Nephron progenitor cell (in vitro differentiated cells): ENCODE results near the gene EEFSEC.

ENCODE experiments used
- DNase-seq: peaks from one replicate; pipeline ENCODE4 v3.0.0; 2021
- H3K27ac Mint-ChIP-seq: 2 replicates; pipeline ENCODE4 v1.8.0; 2021; ENCODE audit warnings: mild to moderate bottlenecking, moderate library complexity, mixed read lengths
- H3K27me3 Mint-ChIP-seq: 2 replicates; pipeline ENCODE4 v1.8.0; 2021; ENCODE audit warnings: mild to moderate bottlenecking, low read depth, mixed read lengths; ENCODE audit not compliant: poor library complexity
- H3K36me3 Mint-ChIP-seq: 2 replicates; pipeline ENCODE4 v1.8.0; 2021; ENCODE audit warnings: low read depth, mixed read lengths
- H3K4me1 Mint-ChIP-seq: 2 replicates; pipeline ENCODE4 v1.8.0; 2021; ENCODE audit warnings: mixed read lengths
- H3K4me3 Mint-ChIP-seq: 2 replicates; pipeline ENCODE4 v1.8.0; 2021; ENCODE audit warnings: mild to moderate bottlenecking, moderate library complexity, mixed read lengths
- H3K9me3 Mint-ChIP-seq: 2 replicates; pipeline ENCODE4 v1.8.0; 2021; ENCODE audit warnings: mild to moderate bottlenecking, moderate library complexity, mixed read lengths
- CTCF ChIP-seq: fragments of 200-600 bp; sonication (generic); IDR thresholded peaks from 2 replicates; pipeline ENCODE4 v1.5.0; 2021; ENCODE audit warnings: antibody characterized with exemption

The EEFSEC gene

GRCh38 chr3:128421439-128421836, 268.2 kb downstream of the EEFSEC start:
- H3K9me3 Mint-ChIP-seq: peaks cover 9% of the 10 kb centered on the region
- no peak for TF ChIP-seq CTCF
- H3K4me3 Mint-ChIP-seq: no peak overlapping the region
- peak; percentile 70 for DNase-seq
- peaks cover 55% of the 10 kb centered on the region for H3K4me1 Mint-ChIP-seq
- peaks cover 37% of the 10 kb centered on the region for H3K27me3 Mint-ChIP-seq
- no peak overlapping the region for H3K27ac Mint-ChIP-seq
- H3K36me3 Mint-ChIP-seq: peaks cover 9% of the 10 kb centered on the region

- Mint-ChIP-seq H3K27ac (no peak overlapping the region), H3K4me3 (no peak overlapping the region), H3K27me3 (peaks cover 41% of the 10 kb centered on the region), H3K36me3 (peaks cover 9% of the 10 kb centered on the region), H3K9me3 (peaks cover 9% of the 10 kb centered on the region), H3K4me1 (peaks cover 50% of the 10 kb centered on the region)
- no peak for TF ChIP-seq CTCF
- no peak for DNase-seq
These were observed 268.7 kb downstream of the EEFSEC start for GRCh38 chr3:128421966-128422365.

- Mint-ChIP-seq H3K27me3 (peaks cover 48% of the 10 kb centered on the region), H3K27ac (no peak overlapping the region), H3K4me1 (peaks cover 47% of the 10 kb centered on the region), H3K36me3 (peaks cover 9% of the 10 kb centered on the region), H3K9me3 (peaks cover 9% of the 10 kb centered on the region), H3K4me3 (no peak overlapping the region)
- DNase-seq: no peak
- TF ChIP-seq CTCF: no peak
These were observed 269.7 kb downstream of the EEFSEC start for GRCh38 chr3:128422762-128423524.

- peaks cover 8% of the 10 kb centered on the region for H3K9me3 Mint-ChIP-seq
These were observed 270.4 kb downstream of the EEFSEC start for GRCh38 chr3:128423525-128424147.

DNA sequence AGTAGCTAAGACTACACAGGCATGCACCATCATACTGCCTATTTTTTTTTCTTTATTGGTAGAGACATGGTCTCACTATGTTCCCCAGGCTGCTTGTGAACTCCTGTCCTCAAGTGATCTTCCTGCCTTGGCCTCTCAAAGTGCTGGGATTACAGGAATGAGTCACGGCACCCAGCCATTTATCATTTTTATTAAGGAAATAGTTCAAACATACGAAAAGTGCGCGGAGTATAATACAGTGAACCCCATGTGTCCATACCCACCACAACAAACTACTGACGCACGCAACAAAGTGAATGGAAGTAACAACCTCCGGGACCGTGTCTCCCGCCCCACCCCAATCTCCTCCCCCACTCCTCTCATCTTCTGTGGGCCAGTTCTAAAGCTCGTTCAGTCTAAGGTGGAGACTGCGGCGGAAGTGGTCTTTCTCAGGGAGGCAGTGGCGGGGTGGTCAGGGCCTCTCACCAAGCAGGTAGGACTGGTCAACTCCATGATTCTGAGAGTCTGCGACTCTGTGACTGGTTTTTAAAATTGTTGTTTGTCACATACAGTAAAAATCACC, 271.3 kb downstream of the EEFSEC start:
- TF ChIP-seq CTCF: no peak
- no peak overlapping the region for H3K4me3 Mint-ChIP-seq

More at GRCh38 chr3:128423525-128424147, 270.4 kb downstream of the EEFSEC start:
- Mint-ChIP-seq H3K4me1 (peaks cover 48% of the 10 kb centered on the region), H3K27ac (no peak overlapping the region), H3K4me3 (no peak overlapping the region), H3K27me3 (peaks cover 50% of the 10 kb centered on the region), H3K36me3 (peaks cover 8% of the 10 kb centered on the region)
- no peak for TF ChIP-seq CTCF
- no peak for DNase-seq

More for the DNA sequence above, 271.3 kb downstream of the EEFSEC start:
- Mint-ChIP-seq H3K27me3 (peaks cover 47% of the 10 kb centered on the region), H3K27ac (no peak overlapping the region), H3K36me3 (no peaks in the 10 kb centered on the region), H3K4me1 (peaks cover 44% of the 10 kb centered on the region), H3K9me3 (no peaks in the 10 kb centered on the region)
- DNase-seq: no peak
